Sigmoid colon (tissue), 7 donors: Measurements from ENCODE around the gene PPIH. TPM values are rescaled to one million over a fixed set of nuclear protein-coding genes. Genes with fewer than 3 reads are reported as not detected.

Experiments used
- DNase-seq: peaks from one replicate; pipeline ENCODE4 v3.0.0-alpha.2; 2019
- H3K27ac ChIP-seq, 4 donors: fragments of 200-600 bp; sonication (generic); one replicate each; pipeline ENCODE4 v1.5.1; 2016 to 2019; ENCODE audit warnings: mild to moderate bottlenecking in 1 of 4
- H3K27me3 ChIP-seq, 3 donors: fragments of 200-600 bp; sonication (generic); one replicate each; pipeline ENCODE4 v1.5.1; 2019; ENCODE audit warnings: mild to moderate bottlenecking in 1 of 3
- H3K36me3 ChIP-seq, 4 donors: fragments of 200-600 bp; sonication (generic); one replicate each; pipeline ENCODE4 v1.5.1; 2016 to 2019
- H3K4me1 ChIP-seq, 4 donors: fragments of 200-600 bp; sonication (generic); one replicate each; pipeline ENCODE4 v1.5.1; 2017 to 2019
- H3K4me3 ChIP-seq, 4 donors: fragments of 200-600 bp; sonication (generic); one replicate each; pipeline ENCODE4 v1.5.1; 2017 to 2019; ENCODE audit warnings: mild to moderate bottlenecking in 2 of 4, moderate library complexity in 1 of 4
- H3K9me3 ChIP-seq, 4 donors: fragments of 200-600 bp in 3 of 4; sonication (generic) in 3 of 4; one replicate each; pipeline versions ENCODE4 v1.5.1 to v1.6.1; 2013 to 2019
- CTCF ChIP-seq, 4 experiments: fragments of 450-650 bp in 3 of 4; fragments of 200-600 bp in 1 of 4; IDR thresholded peaks; one replicate each; pipeline ENCODE4 v1.5.1; 2016 to 2019; ENCODE audit warnings: antibody characterized with exemption in 4 of 4, mild to moderate bottlenecking in 3 of 4, moderate library complexity in 2 of 4
- EP300 ChIP-seq, 4 donors: sonication (generic); formaldehyde crosslinking; IDR thresholded peaks; one replicate each; pipeline ENCODE4 v1.6.1; 2017; ENCODE audit warnings: antibody characterized with exemption in 4 of 4
- POLR2A ChIP-seq, 2 donors: fragments of 450-650 bp; IDR thresholded peaks; one replicate each; pipeline ENCODE4 v1.6.1; 2016; ENCODE audit warnings: antibody characterized with exemption in 2 of 2, mild to moderate bottlenecking in 2 of 2, moderate library complexity in 2 of 2
- POLR2AphosphoS5 ChIP-seq, 4 donors: sonication (generic); formaldehyde crosslinking; IDR thresholded peaks; one replicate each; pipeline ENCODE4 v1.6.1; 2017; ENCODE audit warnings: antibody characterized with exemption in 4 of 4
- WGBS, 2 donors: extraction: QIAGEN DNeasy Blood & Tissue Kit; methylation state at CpG; one replicate each; pipeline ENCODE4 v1.1.7; 2013; 5-methylcytosine and 5-hydroxymethylcytosine counted together
- intact Hi-C: fragments of 100-400 bp; cut with DNase I; formaldehyde crosslinking; loops from one replicate; pipeline ENCODE4 v1.15.1; 2023
- polyA plus RNA-seq, 3 donors: library from polyadenylated mRNA; stranded (reverse); fragments of 200-250 nt; gene quantifications; one replicate each; pipeline ENCODE4 v1.2.3, GENCODE V29; 2013
- total RNA-seq, 4 donors: library from RNA; depleted of rRNA; stranded (reverse); fragments of >200 nt; gene quantifications; one replicate each; pipeline ENCODE4 v1.1.0, GENCODE V29; 2016
- donor health status: healthy with polysubstance abuse.
- donor health status: Bipolar disorder and iron deficiency.
- donor health status: healthy.

The PPIH gene
- total and polyA plus RNA-seq, 7 donors = 19.7 to 71.1 (median 32.9) TPM

GRCh38 chr1:42660907-42661500 is 2.8 kb downstream of the PPIH start:
- H3K27ac ChIP-seq = no peak overlapping the region
- no peak for TF ChIP-seq CTCF (IDR thresholded peaks at IDR 0.05)
- TF ChIP-seq EP300 (IDR thresholded peaks at IDR 0.05) = no peak
- no peak for TF ChIP-seq POLR2A (IDR thresholded peaks at IDR 0.05)
- TF ChIP-seq POLR2AphosphoS5 (IDR thresholded peaks at IDR 0.05) = no peak
- intact Hi-C loops = no loop called here
- H3K27me3 ChIP-seq = no peaks in the 10 kb centered on the region
- no peak for DNase-seq
- WGBS, 2 donors = 76 to 83% methylated on average over 3 of the region's 3 CpGs
- no peaks in the 10 kb centered on the region for H3K9me3 ChIP-seq
- no peak overlapping the region for H3K4me3 ChIP-seq
- H3K4me1 ChIP-seq = peaks cover 0 to 20% (median 16%) of the 10 kb centered on the region in 4 donors
- peaks cover 4 to 59% (median 14%) of the 10 kb centered on the region in 4 donors for H3K36me3 ChIP-seq

GRCh38 chr1:42669936-42670335 is 11.7 kb downstream of the PPIH start:
- DNase-seq = no peak
- no peak for TF ChIP-seq CTCF (IDR thresholded peaks at IDR 0.05)
- TF ChIP-seq POLR2AphosphoS5 (IDR thresholded peaks at IDR 0.05) = no peak
- no peak for TF ChIP-seq EP300 (IDR thresholded peaks at IDR 0.05)
- no peak for TF ChIP-seq POLR2A (IDR thresholded peaks at IDR 0.05)
- Histone ChIP-seq H3K36me3 (peaks cover 10 to 62% (median 28%) of the 10 kb centered on the region in 4 donors), H3K4me1 (no peaks in the 10 kb centered on the region), H3K27ac (no peak overlapping the region), H3K27me3 (no peaks in the 10 kb centered on the region), H3K4me3 (no peak overlapping the region), H3K9me3 (no peaks in the 10 kb centered on the region)
- WGBS, 2 donors = 93 to 98% methylated on average over 3 of the region's 3 CpGs
- intact Hi-C loops = no loop called here

- intact Hi-C loops = no loop called here
- no peak overlapping the region for H3K4me3 ChIP-seq
- peaks cover 10 to 62% (median 24%) of the 10 kb centered on the region in 4 donors for H3K36me3 ChIP-seq
- no peak for DNase-seq
- no peaks in the 10 kb centered on the region for H3K4me1 ChIP-seq
- 99 to 100% methylated on average over 4 of the region's 4 CpGs for WGBS, 2 donors
- TF ChIP-seq CTCF (IDR thresholded peaks at IDR 0.05) (no peak), POLR2AphosphoS5 (IDR thresholded peaks at IDR 0.05) (no peak), POLR2A (IDR thresholded peaks at IDR 0.05) (no peak), EP300 (IDR thresholded peaks at IDR 0.05) (no peak)
- no peaks in the 10 kb centered on the region for H3K27me3 ChIP-seq
- H3K27ac ChIP-seq = no peak overlapping the region
- H3K9me3 ChIP-seq = no peaks in the 10 kb centered on the region
Observed at GRCh38 chr1:42670425-42670824, 12.2 kb downstream of the PPIH start.

- Histone ChIP-seq H3K9me3 (no peaks in the 10 kb centered on the region), H3K27ac (no peak overlapping the region), H3K4me1 (no peaks in the 10 kb centered on the region), H3K4me3 (no peak overlapping the region), H3K27me3 (no peaks in the 10 kb centered on the region), H3K36me3 (peaks cover 0 to 33% (median 2%) of the 10 kb centered on the region in 4 donors)
- TF ChIP-seq POLR2A (IDR thresholded peaks at IDR 0.05) (no peak), CTCF (IDR thresholded peaks at IDR 0.05) (no peak), POLR2AphosphoS5 (IDR thresholded peaks at IDR 0.05) (no peak), EP300 (IDR thresholded peaks at IDR 0.05) (no peak)
- DNase-seq = no peak
- intact Hi-C loops = no loop called here
Observed at GRCh38 chr1:42674214-42674613, 16.0 kb downstream of the PPIH start.

- Histone ChIP-seq H3K27me3 (no peaks in the 10 kb centered on the region), H3K27ac (no peak overlapping the region), H3K9me3 (no peaks in the 10 kb centered on the region), H3K4me3 (no peak overlapping the region), H3K36me3 (peaks cover 0 to 30% (median 2%) of the 10 kb centered on the region in 4 donors), H3K4me1 (no peaks in the 10 kb centered on the region)
- 85 to 90% methylated on average over 1 of the region's 1 CpG for WGBS, 2 donors
- no peak for DNase-seq
- intact Hi-C loops = no loop called here
- TF ChIP-seq POLR2AphosphoS5 (IDR thresholded peaks at IDR 0.05) (no peak), CTCF (IDR thresholded peaks at IDR 0.05) (no peak), EP300 (IDR thresholded peaks at IDR 0.05) (no peak), POLR2A (IDR thresholded peaks at IDR 0.05) (no peak)
Observed at GRCh38 chr1:42674682-42675081, 16.5 kb downstream of the PPIH start.
